Left ventricle myocardium inferior (tissue), 1 donor: ENCODE results near the gene CT47C1. TPM values are rescaled to one million over a fixed set of nuclear protein-coding genes. Genes with fewer than 3 reads are reported as not detected.

Source experiments
- DNase-seq: peaks from one replicate; pipeline ENCODE4 v3.0.0-alpha.2; 2020
- H3K27ac ChIP-seq: fragments of 200-600 bp; replicated peaks from 2 replicates; pipeline ENCODE4 v1.8.0; 2021
- H3K27me3 ChIP-seq: fragments of 200-600 bp; 2 replicates; pipeline ENCODE4 v1.8.0; 2021; ENCODE audit warnings: low read depth
- H3K36me3 ChIP-seq: fragments of 200-600 bp; 2 replicates; pipeline ENCODE4 v1.8.0; 2021
- H3K4me1 ChIP-seq: fragments of 200-600 bp; 2 replicates; pipeline ENCODE4 v1.8.0; 2021
- H3K4me3 ChIP-seq: fragments of 200-600 bp; 2 replicates; pipeline ENCODE4 v1.8.0; 2021; ENCODE audit warnings: mild to moderate bottlenecking, moderate library complexity
- H3K9me3 ChIP-seq: fragments of 200-600 bp; replicated peaks from 2 replicates; pipeline ENCODE4 v1.8.0; 2021
- intact Hi-C: fragments of 100-400 bp; cut with micrococcal nuclease; formaldehyde crosslinking; loops from one replicate; pipeline ENCODE4 v1.11.0; 2022
- total RNA-seq: library from RNA; stranded (reverse); fragmentation: NEBNext Ultra II Directional; extraction: Animal tissue kit (Norgen Biotek cat#: 25700); gene quantifications from one replicate; pipeline ENCODE4 v1.2.1, GENCODE V29; 2021
- TF ChIP-seq, protein P1 (sequence below): fragments of 200-600 bp; IDR thresholded peaks from 2 replicates; pipeline ENCODE4 v1.8.0; 2021; ENCODE audit warnings: antibody characterized with exemption, mild to moderate bottlenecking, borderline replicate concordance
- donor health status: DM: no; HTN: yes; CAD: no; lungs with severe emphysema.

Gene CT47C1
- total RNA-seq, 1 donor from 2014 or later: not detected

DNA sequence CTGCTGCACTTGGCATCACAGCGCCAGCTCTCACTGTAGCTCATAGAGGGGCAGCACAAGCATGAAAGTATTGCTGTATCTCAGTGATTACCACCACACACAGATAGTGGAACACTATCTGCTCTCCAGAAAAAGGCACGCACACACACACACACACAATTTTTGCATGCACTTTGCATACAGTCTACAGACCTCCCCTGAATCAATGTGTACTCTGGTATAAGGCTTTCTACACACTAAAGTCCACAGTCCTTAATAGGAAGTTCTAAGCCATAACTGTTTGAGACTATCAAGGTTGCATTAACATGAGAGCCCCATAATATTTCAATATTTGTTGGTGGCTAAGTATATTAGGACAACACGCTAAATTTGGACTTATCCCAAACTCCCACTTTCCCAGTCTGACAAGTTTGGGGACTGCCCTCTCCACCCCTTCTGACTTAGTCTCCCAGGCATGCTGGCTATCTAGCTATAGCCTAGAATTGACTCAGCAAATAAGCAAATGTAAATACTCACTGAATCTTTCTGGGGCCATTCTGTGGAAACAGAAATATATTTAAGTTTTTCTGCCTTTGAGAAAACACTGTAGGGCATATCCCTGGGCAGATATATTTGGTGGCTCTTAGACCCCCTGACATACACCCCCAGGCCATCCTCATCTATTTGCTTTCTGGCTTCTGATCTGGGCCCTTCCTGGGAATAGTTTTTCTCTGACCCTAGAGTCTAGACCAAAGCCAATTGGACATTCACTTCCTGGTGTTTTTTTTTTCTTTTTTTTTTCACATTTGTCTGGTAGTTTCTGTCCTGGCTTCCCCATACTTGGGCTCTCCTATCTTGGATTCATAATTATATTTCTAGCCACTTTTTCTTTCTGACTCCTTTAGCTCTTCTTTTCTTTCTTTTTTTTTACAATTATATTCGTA is 36.4 kb upstream of the CT47C1 start:
- H3K9me3 ChIP-seq: no peaks in the 10 kb centered on the region
- H3K4me1 ChIP-seq: peaks cover 13% of the 10 kb centered on the region
- no peaks in the 10 kb centered on the region for H3K27me3 ChIP-seq
- intact Hi-C loops: no loop called here
- H3K36me3 ChIP-seq: no peaks in the 10 kb centered on the region
- DNase-seq: no peak
- H3K4me3 ChIP-seq: no peak overlapping the region
- TF ChIP-seq, protein P1, sequence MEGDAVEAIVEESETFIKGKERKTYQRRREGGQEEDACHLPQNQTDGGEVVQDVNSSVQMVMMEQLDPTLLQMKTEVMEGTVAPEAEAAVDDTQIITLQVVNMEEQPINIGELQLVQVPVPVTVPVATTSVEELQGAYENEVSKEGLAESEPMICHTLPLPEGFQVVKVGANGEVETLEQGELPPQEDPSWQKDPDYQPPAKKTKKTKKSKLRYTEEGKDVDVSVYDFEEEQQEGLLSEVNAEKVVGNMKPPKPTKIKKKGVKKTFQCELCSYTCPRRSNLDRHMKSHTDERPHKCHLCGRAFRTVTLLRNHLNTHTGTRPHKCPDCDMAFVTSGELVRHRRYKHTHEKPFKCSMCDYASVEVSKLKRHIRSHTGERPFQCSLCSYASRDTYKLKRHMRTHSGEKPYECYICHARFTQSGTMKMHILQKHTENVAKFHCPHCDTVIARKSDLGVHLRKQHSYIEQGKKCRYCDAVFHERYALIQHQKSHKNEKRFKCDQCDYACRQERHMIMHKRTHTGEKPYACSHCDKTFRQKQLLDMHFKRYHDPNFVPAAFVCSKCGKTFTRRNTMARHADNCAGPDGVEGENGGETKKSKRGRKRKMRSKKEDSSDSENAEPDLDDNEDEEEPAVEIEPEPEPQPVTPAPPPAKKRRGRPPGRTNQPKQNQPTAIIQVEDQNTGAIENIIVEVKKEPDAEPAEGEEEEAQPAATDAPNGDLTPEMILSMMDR: no peak
- H3K27ac ChIP-seq: no peak overlapping the region

DNA sequence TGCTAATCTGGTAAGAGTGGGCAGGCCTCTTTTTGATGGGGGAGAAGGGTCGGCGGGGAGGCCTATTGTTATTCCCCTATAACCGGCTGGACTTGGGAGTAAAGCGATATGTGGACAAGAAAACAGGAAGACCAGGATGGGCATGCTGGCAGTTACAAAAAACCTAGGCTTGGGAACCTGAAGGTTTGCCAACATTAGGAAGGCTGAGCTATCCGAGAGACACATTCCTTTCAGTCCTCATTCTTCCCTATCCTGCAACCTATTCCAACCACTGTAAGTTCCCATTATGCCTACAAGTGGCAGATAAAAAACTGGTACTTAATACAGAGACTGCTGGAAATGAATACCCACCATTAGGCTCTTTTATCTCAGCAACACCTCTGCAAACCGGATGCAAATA is 32.4 kb upstream of the CT47C1 start:
- Histone ChIP-seq H3K9me3 (no peaks in the 10 kb centered on the region), H3K36me3 (no peaks in the 10 kb centered on the region), H3K4me1 (peaks cover 19% of the 10 kb centered on the region), H3K27ac (peak overlapping the region; percentile 75), H3K27me3 (no peaks in the 10 kb centered on the region), H3K4me3 (no peak overlapping the region)
- intact Hi-C loops: no loop called here
- TF ChIP-seq, protein P1: no peak
- DNase-seq: no peak

DNA sequence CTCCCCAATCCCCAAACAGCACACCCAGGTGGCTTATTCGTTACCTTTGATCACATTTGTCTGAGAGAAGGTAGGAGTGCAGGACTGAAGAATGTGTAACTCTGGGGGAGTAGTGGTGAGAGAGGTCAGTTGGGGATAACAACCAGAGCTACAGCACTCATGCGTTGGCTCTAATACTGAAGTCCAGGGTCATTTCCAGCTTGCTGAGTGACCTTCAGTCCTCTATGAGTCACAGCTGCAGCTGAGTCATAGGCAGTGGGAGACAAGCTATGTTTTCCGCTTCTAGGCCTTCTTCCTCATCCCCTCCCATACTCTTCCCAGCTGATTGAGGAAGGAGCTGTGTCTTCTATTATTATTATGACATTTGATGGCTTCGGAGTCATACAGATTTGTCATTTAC is 31.6 kb upstream of the CT47C1 start:
- no peaks in the 10 kb centered on the region for H3K27me3 ChIP-seq
- peaks cover 19% of the 10 kb centered on the region for H3K4me1 ChIP-seq
- H3K27ac ChIP-seq: peak overlapping the region; percentile 75
- H3K9me3 ChIP-seq: no peaks in the 10 kb centered on the region
- intact Hi-C loops: no loop called here
- TF ChIP-seq, protein P1: no peak
- no peak overlapping the region for H3K4me3 ChIP-seq
- no peaks in the 10 kb centered on the region for H3K36me3 ChIP-seq
- peak; percentile 31 for DNase-seq

DNA sequence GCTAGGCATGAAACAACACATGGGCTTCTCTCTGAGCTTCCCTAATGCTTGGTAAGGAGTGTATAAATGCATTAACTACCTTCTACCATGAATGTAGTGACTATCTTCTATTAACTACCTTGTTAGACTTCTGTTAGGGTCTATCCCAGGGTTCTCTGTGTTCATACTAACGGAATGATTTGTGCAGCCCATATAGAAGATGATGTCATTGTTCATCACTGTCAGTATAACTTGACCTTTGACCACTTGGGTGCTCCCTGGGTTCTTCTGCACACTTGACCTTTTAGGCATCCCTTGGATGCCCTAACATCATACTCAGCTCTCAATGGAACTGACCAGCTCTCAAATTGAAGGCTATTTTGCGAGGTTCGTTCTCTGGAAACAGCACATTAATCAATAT is 30.8 kb upstream of the CT47C1 start:
- no peaks in the 10 kb centered on the region for H3K36me3 ChIP-seq
- TF ChIP-seq, protein P1: no peak
- peaks cover 19% of the 10 kb centered on the region for H3K4me1 ChIP-seq
- intact Hi-C loops: no loop called here
- H3K4me3 ChIP-seq: no peak overlapping the region
- DNase-seq: no peak
- peak overlapping the region; percentile 75 for H3K27ac ChIP-seq
- no peaks in the 10 kb centered on the region for H3K9me3 ChIP-seq
- no peaks in the 10 kb centered on the region for H3K27me3 ChIP-seq

DNA sequence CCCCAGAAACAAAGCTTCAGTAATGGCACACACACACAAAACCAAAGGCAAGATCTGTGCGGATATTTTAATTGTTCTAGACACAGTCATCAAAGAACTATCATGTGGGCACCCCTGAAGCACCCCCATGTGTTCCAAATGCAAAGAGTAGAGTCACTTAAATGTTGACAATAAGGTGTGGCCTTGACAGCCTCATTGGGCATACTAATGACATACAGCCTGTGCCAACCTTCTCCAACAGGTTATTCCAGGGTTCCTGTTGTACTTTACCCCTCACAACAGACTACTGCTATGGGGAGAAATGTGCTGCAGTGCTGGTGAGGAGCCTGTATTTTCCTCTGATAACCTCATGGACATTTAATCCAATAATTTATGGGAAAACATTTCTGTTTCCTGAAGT is 29.8 kb upstream of the CT47C1 start:
- TF ChIP-seq, protein P1: no peak
- Histone ChIP-seq H3K9me3 (no peaks in the 10 kb centered on the region), H3K27ac (no peak overlapping the region), H3K27me3 (no peaks in the 10 kb centered on the region), H3K4me1 (peaks cover 19% of the 10 kb centered on the region), H3K4me3 (no peak overlapping the region), H3K36me3 (no peaks in the 10 kb centered on the region)
- DNase-seq: no peak
- intact Hi-C loops: no loop called here
